ENCODE data around the gene CCDC112.
"Not testable (repeated sequence)": the region's sequence is repeated elsewhere in the genome, so short reads cannot be mapped to it uniquely, and the experiment has no call there.

The CCDC112 gene

DNA sequence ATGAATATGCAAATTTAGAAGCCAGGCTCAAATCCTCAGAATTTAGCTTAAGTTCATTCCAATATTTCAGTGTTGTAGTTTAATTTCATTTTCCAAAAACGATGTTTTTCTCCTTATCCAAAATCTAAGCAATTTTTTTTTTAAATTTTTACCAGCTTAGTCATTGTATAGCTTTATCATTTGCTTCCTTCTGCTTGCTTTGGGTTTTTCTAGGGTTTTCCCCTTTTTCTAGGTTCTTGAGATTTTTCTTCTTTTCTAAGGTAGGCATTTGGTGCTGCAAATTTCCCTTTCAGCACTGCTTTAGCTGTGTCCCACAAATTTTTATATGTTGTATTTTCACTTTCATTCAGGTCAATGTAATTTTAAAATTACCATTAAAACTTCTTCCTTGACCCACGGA lies 34.4 kb upstream of the CCDC112 start:
- Histone ChIP-seq H3K27me3 (ENCODE audit: control insufficient read depth, insufficient read depth, low read length) (peaks cover 7% of the 10 kb centered on the region), H3K4me1 (ENCODE audit: control insufficient read depth, low read depth, low read length) (peaks cover 18% of the 10 kb centered on the region), H3K9ac (ENCODE audit: low read length) (no peak overlapping the region), H3K4me3 (ENCODE audit: low read length) (no peak overlapping the region), H3K9me3 (ENCODE audit: control insufficient read depth, low read depth, low read length) (no peaks in the 10 kb centered on the region), H3K27ac (ENCODE audit: low read length) (no peak overlapping the region), H3K36me3 (ENCODE audit: control insufficient read depth, low read depth, low read length) (no peaks in the 10 kb centered on the region)

- no peaks in the 10 kb centered on the region for H3K36me3 ChIP-seq (ENCODE audit: control insufficient read depth, low read depth, low read length)
- peaks cover 18% of the 10 kb centered on the region for H3K4me1 ChIP-seq (ENCODE audit: control insufficient read depth, low read depth, low read length)
- no peak overlapping the region for H3K4me3 ChIP-seq (ENCODE audit: low read length)
- peaks cover 7% of the 10 kb centered on the region for H3K27me3 ChIP-seq (ENCODE audit: control insufficient read depth, insufficient read depth, low read length)
- H3K27ac ChIP-seq (ENCODE audit: low read length): peak overlapping the region; percentile 33
- no peaks in the 10 kb centered on the region for H3K9me3 ChIP-seq (ENCODE audit: control insufficient read depth, low read depth, low read length)
- H3K9ac ChIP-seq (ENCODE audit: low read length): no peak overlapping the region
Measured at GRCh38 chr5:115329475-115329874, 33.0 kb upstream of the CCDC112 start.

GRCh38 chr5:115328617-115329274 lies 32.3 kb upstream of the CCDC112 start:
- not testable (repeated sequence) for H3K9ac ChIP-seq (ENCODE audit: low read length); H3K9me3 ChIP-seq (ENCODE audit: control insufficient read depth, low read depth, low read length); H3K27me3 ChIP-seq (ENCODE audit: control insufficient read depth, insufficient read depth, low read length); H3K36me3 ChIP-seq (ENCODE audit: control insufficient read depth, low read depth, low read length); H3K27ac ChIP-seq (ENCODE audit: low read length)
- H3K4me3 ChIP-seq (ENCODE audit: low read length): peak overlapping the region; percentile 27
- H3K4me1 ChIP-seq (ENCODE audit: control insufficient read depth, low read depth, low read length): peaks cover 18% of the 10 kb centered on the region

GRCh38 chr5:115325296-115325959 lies 29.0 kb upstream of the CCDC112 start:
- Histone ChIP-seq H3K27me3 (ENCODE audit: control insufficient read depth, insufficient read depth, low read length) (peaks cover 7% of the 10 kb centered on the region), H3K27ac (ENCODE audit: low read length) (no peak overlapping the region), H3K9ac (ENCODE audit: low read length) (no peak overlapping the region), H3K9me3 (ENCODE audit: control insufficient read depth, low read depth, low read length) (no peaks in the 10 kb centered on the region), H3K4me1 (ENCODE audit: control insufficient read depth, low read depth, low read length) (peaks cover 15% of the 10 kb centered on the region), H3K4me3 (ENCODE audit: low read length) (no peak overlapping the region), H3K36me3 (ENCODE audit: control insufficient read depth, low read depth, low read length) (no peaks in the 10 kb centered on the region)

GRCh38 chr5:115324021-115324420 lies 27.6 kb upstream of the CCDC112 start:
- Histone ChIP-seq H3K4me3 (ENCODE audit: low read length) (no peak overlapping the region), H3K9ac (ENCODE audit: low read length) (no peak overlapping the region), H3K36me3 (ENCODE audit: control insufficient read depth, low read depth, low read length) (no peaks in the 10 kb centered on the region), H3K27me3 (ENCODE audit: control insufficient read depth, insufficient read depth, low read length) (peaks cover 7% of the 10 kb centered on the region), H3K9me3 (ENCODE audit: control insufficient read depth, low read depth, low read length) (no peaks in the 10 kb centered on the region), H3K27ac (ENCODE audit: low read length) (no peak overlapping the region), H3K4me1 (ENCODE audit: control insufficient read depth, low read depth, low read length) (peaks cover 8% of the 10 kb centered on the region)

- no peak overlapping the region for H3K4me3 ChIP-seq (ENCODE audit: low read length)
- H3K27ac ChIP-seq (ENCODE audit: low read length): no peak overlapping the region
Measured at GRCh38 chr5:115322729-115323128, 26.3 kb upstream of the CCDC112 start.

DNA sequence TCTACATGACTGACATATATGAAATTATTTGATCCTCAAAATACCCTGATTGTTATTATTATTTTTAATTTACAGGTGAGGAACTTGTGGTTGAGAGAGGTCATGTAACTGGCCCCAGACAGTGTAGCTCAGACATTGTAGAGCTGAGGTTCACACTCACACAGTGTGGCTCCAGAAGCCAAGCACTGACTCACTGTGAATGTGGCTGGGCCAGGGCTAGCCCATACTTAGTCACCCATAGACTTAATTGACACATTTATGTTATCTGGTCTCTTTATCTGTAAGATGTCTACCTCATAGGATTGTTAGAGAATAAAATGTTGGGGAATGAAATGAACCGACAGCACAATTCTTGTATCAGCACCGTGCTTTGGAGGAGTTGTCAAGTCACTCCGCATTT lies 24.9 kb upstream of the CCDC112 start:
- peaks cover under 1% of the 10 kb centered on the region for H3K4me1 ChIP-seq (ENCODE audit: control insufficient read depth, low read depth, low read length)
- no peaks in the 10 kb centered on the region for H3K27me3 ChIP-seq (ENCODE audit: control insufficient read depth, insufficient read depth, low read length)
- H3K9me3 ChIP-seq (ENCODE audit: control insufficient read depth, low read depth, low read length): no peaks in the 10 kb centered on the region
- no peak overlapping the region for H3K9ac ChIP-seq (ENCODE audit: low read length)
- no peak overlapping the region for H3K27ac ChIP-seq (ENCODE audit: low read length)
- H3K36me3 ChIP-seq (ENCODE audit: control insufficient read depth, low read depth, low read length): no peaks in the 10 kb centered on the region
- no peak overlapping the region for H3K4me3 ChIP-seq (ENCODE audit: low read length)

More at GRCh38 chr5:115322729-115323128, 26.3 kb upstream of the CCDC112 start:
- H3K9me3 ChIP-seq (ENCODE audit: control insufficient read depth, low read depth, low read length): no peaks in the 10 kb centered on the region
- H3K36me3 ChIP-seq (ENCODE audit: control insufficient read depth, low read depth, low read length): no peaks in the 10 kb centered on the region
- H3K4me1 ChIP-seq (ENCODE audit: control insufficient read depth, low read depth, low read length): no peaks in the 10 kb centered on the region
- no peak overlapping the region for H3K9ac ChIP-seq (ENCODE audit: low read length)
- H3K27me3 ChIP-seq (ENCODE audit: control insufficient read depth, insufficient read depth, low read length): peaks cover 1% of the 10 kb centered on the region

- Histone ChIP-seq H3K27ac (ENCODE audit: low read length) (no peak overlapping the region), H3K4me1 (ENCODE audit: control insufficient read depth, low read depth, low read length) (peaks cover 7% of the 10 kb centered on the region), H3K9ac (ENCODE audit: low read length) (no peak overlapping the region), H3K4me3 (ENCODE audit: low read length) (no peak overlapping the region), H3K36me3 (ENCODE audit: control insufficient read depth, low read depth, low read length) (no peaks in the 10 kb centered on the region), H3K9me3 (ENCODE audit: control insufficient read depth, low read depth, low read length) (no peaks in the 10 kb centered on the region), H3K27me3 (ENCODE audit: control insufficient read depth, insufficient read depth, low read length) (no peaks in the 10 kb centered on the region)
Measured at GRCh38 chr5:115320515-115320914, 24.1 kb upstream of the CCDC112 start.

GRCh38 chr5:115320006-115320405 lies 23.6 kb upstream of the CCDC112 start:
- no peak overlapping the region for H3K27ac ChIP-seq (ENCODE audit: low read length)
- H3K4me1 ChIP-seq (ENCODE audit: control insufficient read depth, low read depth, low read length): peaks cover 7% of the 10 kb centered on the region
- H3K9ac ChIP-seq (ENCODE audit: low read length): no peak overlapping the region
- no peak overlapping the region for H3K4me3 ChIP-seq (ENCODE audit: low read length)
- H3K9me3 ChIP-seq (ENCODE audit: control insufficient read depth, low read depth, low read length): no peaks in the 10 kb centered on the region
- H3K27me3 ChIP-seq (ENCODE audit: control insufficient read depth, insufficient read depth, low read length): no peaks in the 10 kb centered on the region
- H3K36me3 ChIP-seq (ENCODE audit: control insufficient read depth, low read depth, low read length): no peaks in the 10 kb centered on the region

DNA sequence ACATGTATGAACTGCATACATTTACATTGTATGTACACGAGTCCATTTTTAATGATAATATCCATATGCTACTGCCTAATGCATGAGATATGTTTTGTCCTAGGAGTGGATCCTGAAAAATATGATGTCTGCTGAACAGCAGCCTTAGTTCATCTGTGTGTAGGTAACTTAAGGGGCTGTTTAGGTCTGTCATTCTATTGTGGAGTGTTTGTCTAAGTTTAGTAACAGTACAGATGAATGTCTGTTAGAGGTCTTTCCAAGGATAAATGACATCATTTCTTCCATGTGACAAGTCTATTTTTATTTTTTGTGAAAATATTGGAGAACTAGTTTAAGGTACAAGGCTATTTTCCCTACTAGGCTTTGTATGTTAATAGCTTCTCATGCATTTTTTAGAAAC lies 22.6 kb upstream of the CCDC112 start:
- peaks cover 7% of the 10 kb centered on the region for H3K4me1 ChIP-seq (ENCODE audit: control insufficient read depth, low read depth, low read length)
- H3K4me3 ChIP-seq (ENCODE audit: low read length): no peak overlapping the region
- H3K27me3 ChIP-seq (ENCODE audit: control insufficient read depth, insufficient read depth, low read length): no peaks in the 10 kb centered on the region
- no peak overlapping the region for H3K9ac ChIP-seq (ENCODE audit: low read length)
- H3K9me3 ChIP-seq (ENCODE audit: control insufficient read depth, low read depth, low read length): no peaks in the 10 kb centered on the region
- H3K36me3 ChIP-seq (ENCODE audit: control insufficient read depth, low read depth, low read length): no peaks in the 10 kb centered on the region
- H3K27ac ChIP-seq (ENCODE audit: low read length): no peak overlapping the region

GRCh38 chr5:115317736-115318135 lies 21.3 kb upstream of the CCDC112 start:
- no peak overlapping the region for H3K4me3 ChIP-seq (ENCODE audit: low read length)
- H3K9me3 ChIP-seq (ENCODE audit: control insufficient read depth, low read depth, low read length): no peaks in the 10 kb centered on the region
- no peak overlapping the region for H3K9ac ChIP-seq (ENCODE audit: low read length)
- no peaks in the 10 kb centered on the region for H3K36me3 ChIP-seq (ENCODE audit: control insufficient read depth, low read depth, low read length)
- H3K27me3 ChIP-seq (ENCODE audit: control insufficient read depth, insufficient read depth, low read length): no peaks in the 10 kb centered on the region
- no peak overlapping the region for H3K27ac ChIP-seq (ENCODE audit: low read length)
- peaks cover 7% of the 10 kb centered on the region for H3K4me1 ChIP-seq (ENCODE audit: control insufficient read depth, low read depth, low read length)

DNA sequence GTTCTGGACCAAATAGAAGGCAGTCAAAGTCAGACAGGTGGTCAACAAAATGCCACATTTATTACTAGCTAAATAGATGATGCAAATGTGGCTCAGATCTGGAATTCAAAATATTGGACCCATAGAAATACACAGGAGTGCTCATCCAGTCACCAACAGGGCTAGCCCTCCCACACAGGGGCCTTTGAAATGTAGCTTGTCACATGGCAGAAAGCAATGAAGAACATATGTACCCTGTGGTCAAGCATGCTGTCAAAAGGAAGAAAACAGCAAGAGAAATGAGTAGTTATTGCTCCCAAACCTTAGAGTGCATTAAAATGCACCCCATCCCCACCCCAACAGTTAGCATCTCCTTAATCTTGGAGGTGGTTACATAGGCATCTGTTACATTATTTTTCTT lies 20.9 kb upstream of the CCDC112 start:
- Histone ChIP-seq H3K9ac (ENCODE audit: low read length) (no peak overlapping the region), H3K27ac (ENCODE audit: low read length) (no peak overlapping the region), H3K4me3 (ENCODE audit: low read length) (no peak overlapping the region), H3K9me3 (ENCODE audit: control insufficient read depth, low read depth, low read length) (no peaks in the 10 kb centered on the region), H3K27me3 (ENCODE audit: control insufficient read depth, insufficient read depth, low read length) (no peaks in the 10 kb centered on the region), H3K36me3 (ENCODE audit: control insufficient read depth, low read depth, low read length) (no peaks in the 10 kb centered on the region), H3K4me1 (ENCODE audit: control insufficient read depth, low read depth, low read length) (peaks cover 7% of the 10 kb centered on the region)

Measured in iPS-18a (cell line).